Endothelial cell of umbilical vein (primary cell): ENCODE measurements around the gene MYO1G. TPM values are rescaled to one million over a fixed set of nuclear protein-coding genes. Genes with fewer than 3 reads are reported as not detected.

Source experiments
- BruUV-seq: library from RNA; stranded (reverse); fragments of 400-500 nt; replicated peaks from 2 replicates; lab custom pipeline; 2021; lab: Mats Ljungman, UMichigan
- CTCF ChIA-PET: fragments of 300-600, 350-600 bp; sonication (Branson Sonifier 250); formaldehyde crosslinking; loops from one replicate; lab custom pipeline; 2021; ENCODE audit warnings: antibody characterized with exemption, inconsistent platforms; lab: Charles Lee
- POLR2A ChIA-PET: fragments of 300-600, 350-600 bp; sonication (Branson Sonifier 250); formaldehyde crosslinking; loops from one replicate; lab custom pipeline; 2021; ENCODE audit warnings: antibody characterized with exemption, inconsistent platforms; lab: Charles Lee
- DNase-seq: peaks from one replicate; pipeline ENCODE4 v3.0.0-alpha.2; 2011; ENCODE audit warnings: low read depth, low spot score
- FAIRE-seq: peaks from 2 replicates; lab custom pipeline; 2011; peaks lifted over from hg19 to GRCh38; lab: Jason Lieb, UNC
- H2AFZ ChIP-seq: 2 replicates; pipeline ENCODE4 v1.6.0; 2012; ENCODE audit warnings: low read depth, low read length, control low read depth, inconsistent platforms
- H3K27ac ChIP-seq: 2 replicates; pipeline ENCODE4 v1.5.1; 2011; ENCODE audit warnings: low read depth, mild to moderate bottlenecking, control low read depth, low read length, moderate library complexity; ENCODE audit not compliant: insufficient read depth
- H3K27me3 ChIP-seq, 2 experiments: 2 replicates each; pipeline versions ENCODE4 v1.6.0 to v1.6.1; 2011; ENCODE audit warnings: low read length in 2 of 2, mixed read lengths in 1 of 2; ENCODE audit not compliant: control insufficient read depth in 2 of 2, insufficient read depth in 2 of 2
- H3K36me3 ChIP-seq, 2 experiments: 2 replicates in 1 of 2; 3 replicates in 1 of 2; pipeline ENCODE4 v1.5.1; 2011; ENCODE audit warnings: low read length in 2 of 2, mild to moderate bottlenecking in 1 of 2, moderate library complexity in 1 of 2; ENCODE audit not compliant: control insufficient read depth in 2 of 2, insufficient read depth in 2 of 2; ENCODE audit errors: extremely low read depth in 1 of 2
- H3K4me1 ChIP-seq: 3 replicates; pipeline ENCODE4 v1.5.1; 2011; ENCODE audit warnings: mild to moderate bottlenecking, low read length; ENCODE audit not compliant: control insufficient read depth, insufficient read depth; ENCODE audit errors: extremely low read depth
- H3K4me2 ChIP-seq: 2 replicates; pipeline ENCODE4 v1.6.1; 2011; ENCODE audit warnings: low read length, control low read depth, mixed read lengths; ENCODE audit not compliant: insufficient read depth
- H3K4me3 ChIP-seq, 3 experiments: fragments of 200-600 bp in 1 of 3; sonication (generic), shearing (Covaris generic) in 1 of 3; replicated peaks in 1 of 3; 2 replicates each; pipeline ENCODE4 v1.5.1; 2011 to 2016; ENCODE audit warnings: control low read depth in 3 of 3, low read length in 3 of 3, mild to moderate bottlenecking in 2 of 3, inconsistent platforms in 1 of 3, low read depth in 1 of 3, moderate library complexity in 1 of 3; ENCODE audit not compliant: insufficient read depth in 1 of 3
- H3K79me2 ChIP-seq: 2 replicates; pipeline ENCODE4 v1.6.0; 2012; ENCODE audit warnings: low read length, inconsistent platforms; ENCODE audit not compliant: control insufficient read depth, insufficient read depth
- H3K9ac ChIP-seq: replicated peaks from 2 replicates; pipeline ENCODE3; 2011; ENCODE audit warnings: low read length, control low read depth; ENCODE audit not compliant: insufficient read depth; ENCODE audit errors: extremely low read depth
- H3K9me1 ChIP-seq: replicated peaks from 3 replicates; pipeline ENCODE4 v1.6.0; 2011; ENCODE audit warnings: mild to moderate bottlenecking, low read length; ENCODE audit not compliant: control insufficient read depth, insufficient read depth; ENCODE audit errors: extremely low read depth
- H3K9me3 ChIP-seq: replicated peaks from 2 replicates; pipeline ENCODE4 v1.5.1; 2012; ENCODE audit warnings: low read length, inconsistent platforms; ENCODE audit not compliant: control insufficient read depth, insufficient read depth
- H4K20me1 ChIP-seq: replicated peaks from 2 replicates; pipeline ENCODE3; 2011; ENCODE audit warnings: mild to moderate bottlenecking, low read length; ENCODE audit not compliant: control insufficient read depth, insufficient read depth; ENCODE audit errors: extremely low read depth
- EZH2 ChIP-seq: IDR thresholded peaks from 2 replicates; pipeline ENCODE4 v1.6.1; 2012; ENCODE audit warnings: borderline replicate concordance, low read depth, mild to moderate bottlenecking, moderate library complexity, low read length, inconsistent platforms; ENCODE audit not compliant: severe bottlenecking
- FOS ChIP-seq: IDR thresholded peaks from 2 replicates; pipeline ENCODE4 v1.6.1; 2011; ENCODE audit warnings: mild to moderate bottlenecking, low read length, moderate library complexity, borderline replicate concordance; ENCODE audit not compliant: insufficient read depth
- GATA2 ChIP-seq: IDR thresholded peaks from 2 replicates; pipeline ENCODE4 v1.7.0; 2011; ENCODE audit warnings: low read depth, mild to moderate bottlenecking, moderate library complexity, mixed read lengths, low read length; ENCODE audit not compliant: insufficient read length, insufficient read depth
- JUN ChIP-seq: IDR thresholded peaks from 2 replicates; pipeline ENCODE4 v1.6.1; 2011; ENCODE audit warnings: borderline replicate concordance, low read depth; ENCODE audit not compliant: insufficient read length, insufficient read depth
- MYC ChIP-seq: IDR thresholded peaks from one replicate; pipeline ENCODE4 v1.6.1; 2011; ENCODE audit warnings: mild to moderate bottlenecking, low read depth, low read length
- POLR2A ChIP-seq: IDR thresholded peaks from 2 replicates; pipeline ENCODE4 v1.6.1; 2012; ENCODE audit warnings: low read depth, mild to moderate bottlenecking, control low read depth, low read length
- POLR2AphosphoS5 ChIP-seq: IDR thresholded peaks from 2 replicates; pipeline ENCODE4 v1.6.1; 2012; ENCODE audit warnings: low read depth, mild to moderate bottlenecking, control low read depth, low read length, moderate library complexity; ENCODE audit not compliant: insufficient read depth
- dilution Hi-C: fragments of 300-500 bp; cut with MboI; formaldehyde crosslinking; loops from one replicate; pipeline ENCODE4 v1.15.0; 2019; ENCODE audit warnings: low sequenced_read_pairs; ENCODE audit not compliant: extremely low pct_ligation_motif_present
- intact Hi-C: fragments of 100-400 bp; cut with micrococcal nuclease; formaldehyde crosslinking; loops from one replicate; pipeline ENCODE4 v1.10.0; 2022
- polyA plus RNA-seq, 4 experiments: library from polyadenylated mRNA; depleted of rRNA in 3 of 4; stranded (reverse) in 3 of 4; unstranded in 1 of 4; fragments of >200 nt; gene quantifications; 2 replicates each; pipeline versions ENCODE4 v1.2.1 to v1.2.3, GENCODE V29; 2011 to 2012; ENCODE audit warnings: missing spikeins in 1 of 4
- total RNA-seq: library from RNA; stranded (reverse); gene quantifications from 2 replicates; pipeline ENCODE4 v1.2.3, GENCODE V29; 2021
- TF ChIP-seq, protein P1 (sequence below): IDR thresholded peaks from 2 replicates; pipeline ENCODE4 v1.6.1; 2011; ENCODE audit not compliant: insufficient read depth, insufficient read length
- TF ChIP-seq, protein P2 (sequence below), 2 donors: IDR thresholded peaks; 1 replicate in 1 of 2; 2 replicates in 1 of 2; pipeline ENCODE4 v1.5.1; 2011; ENCODE audit warnings: low read length in 2 of 2, mild to moderate bottlenecking in 2 of 2, moderate library complexity in 2 of 2, control low read depth in 1 of 2, inconsistent platforms in 1 of 2, low read depth in 1 of 2; ENCODE audit not compliant: insufficient read depth in 1 of 2; ENCODE audit errors: extremely low read depth in 1 of 2

The MYO1G gene
- total and polyA plus RNA-seq, 2 donors (not counting 3 experiments of a cell fraction or from before 2014, with no cell fraction given): 0.11 TPM; not detected in 1

GRCh38 chr7:44956157-44956766 lies 22.6 kb downstream of the MYO1G start:
- BruUV-seq: no TSS peak
- Histone ChIP-seq H3K27me3 (peaks cover 3 to 4% of the 10 kb centered on the region in 2 experiments), H2AFZ (no peak overlapping the region), H3K9me1 (no peaks in the 10 kb centered on the region), H3K9me3 (no peaks in the 10 kb centered on the region), H3K27ac (no peak overlapping the region), H3K4me3 (no peak overlapping the region), H4K20me1 (no peaks in the 10 kb centered on the region), H3K36me3 (no peaks in the 10 kb centered on the region), H3K79me2 (no peaks in the 10 kb centered on the region), H3K9ac (no peak overlapping the region), H3K4me1 (no peaks in the 10 kb centered on the region), H3K4me2 (no peak overlapping the region)
- dilution Hi-C loops: no loop called here
- no peak for TF ChIP-seq EZH2
- no peak for TF ChIP-seq POLR2AphosphoS5
- TF ChIP-seq GATA2: no peak
- no peak for TF ChIP-seq POLR2A
- TF ChIP-seq, protein P1, sequence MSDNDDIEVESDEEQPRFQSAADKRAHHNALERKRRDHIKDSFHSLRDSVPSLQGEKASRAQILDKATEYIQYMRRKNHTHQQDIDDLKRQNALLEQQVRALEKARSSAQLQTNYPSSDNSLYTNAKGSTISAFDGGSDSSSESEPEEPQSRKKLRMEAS: no peak
- no peak for TF ChIP-seq FOS
- TF ChIP-seq MYC: no peak
- TF ChIP-seq, protein P2, sequence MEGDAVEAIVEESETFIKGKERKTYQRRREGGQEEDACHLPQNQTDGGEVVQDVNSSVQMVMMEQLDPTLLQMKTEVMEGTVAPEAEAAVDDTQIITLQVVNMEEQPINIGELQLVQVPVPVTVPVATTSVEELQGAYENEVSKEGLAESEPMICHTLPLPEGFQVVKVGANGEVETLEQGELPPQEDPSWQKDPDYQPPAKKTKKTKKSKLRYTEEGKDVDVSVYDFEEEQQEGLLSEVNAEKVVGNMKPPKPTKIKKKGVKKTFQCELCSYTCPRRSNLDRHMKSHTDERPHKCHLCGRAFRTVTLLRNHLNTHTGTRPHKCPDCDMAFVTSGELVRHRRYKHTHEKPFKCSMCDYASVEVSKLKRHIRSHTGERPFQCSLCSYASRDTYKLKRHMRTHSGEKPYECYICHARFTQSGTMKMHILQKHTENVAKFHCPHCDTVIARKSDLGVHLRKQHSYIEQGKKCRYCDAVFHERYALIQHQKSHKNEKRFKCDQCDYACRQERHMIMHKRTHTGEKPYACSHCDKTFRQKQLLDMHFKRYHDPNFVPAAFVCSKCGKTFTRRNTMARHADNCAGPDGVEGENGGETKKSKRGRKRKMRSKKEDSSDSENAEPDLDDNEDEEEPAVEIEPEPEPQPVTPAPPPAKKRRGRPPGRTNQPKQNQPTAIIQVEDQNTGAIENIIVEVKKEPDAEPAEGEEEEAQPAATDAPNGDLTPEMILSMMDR (IDR thresholded peaks at IDR 0.05; ENCODE audit: extremely low read depth in 1 of 2, insufficient read depth in 1 of 2, low read depth in 1 of 2, low read length in 2 of 2): no peak
- no peak for TF ChIP-seq JUN
- ChIA-PET CTCF (interaction anchor here (0.7 to 2.0 kb wide), 4 partner anchors 17 to 180 kb away, joined by 3 to 6 read pairs (median 4); no protein-coding TSS in a partner anchor), POLR2A (no interaction called here)
- FAIRE-seq: no peak
- no peak for DNase-seq
- intact Hi-C loops: no loop called here
